ENCODE data around the gene ACADVL.

Gene ACADVL

GRCh38 chr17:7218758-7219157 is 980 bp upstream of the ACADVL start:
- no peak overlapping the region; the same call in 1 of the 2 replicates for H3K4me3 ChIP-seq (ENCODE audit: low read depth, low read length)
- no peak for TF ChIP-seq CTCF (IDR thresholded peaks at IDR 0.05; ENCODE audit: control insufficient read depth, extremely low read depth, insufficient read depth)
- DNase-seq (ENCODE audit: low read depth) = no peak

- H3K4me3 ChIP-seq (ENCODE audit: low read depth, low read length) = peak overlapping the region; percentile 71
- TF ChIP-seq CTCF (IDR thresholded peaks at IDR 0.05; ENCODE audit: control insufficient read depth, extremely low read depth, insufficient read depth) = no peak
- no peak for DNase-seq (ENCODE audit: low read depth)
These were observed 418 bp upstream of the ACADVL start for GRCh38 chr17:7219229-7219811.

GRCh38 chr17:7220593-7221277 is 997 bp downstream of the ACADVL start:
- peak overlapping the region; percentile 71 for H3K4me3 ChIP-seq (ENCODE audit: low read depth, low read length)
- DNase-seq (ENCODE audit: low read depth) = peak; percentile 64
- peak; percentile 43 for TF ChIP-seq CTCF (IDR thresholded peaks at IDR 0.05; ENCODE audit: control insufficient read depth, extremely low read depth, insufficient read depth)

DNA sequence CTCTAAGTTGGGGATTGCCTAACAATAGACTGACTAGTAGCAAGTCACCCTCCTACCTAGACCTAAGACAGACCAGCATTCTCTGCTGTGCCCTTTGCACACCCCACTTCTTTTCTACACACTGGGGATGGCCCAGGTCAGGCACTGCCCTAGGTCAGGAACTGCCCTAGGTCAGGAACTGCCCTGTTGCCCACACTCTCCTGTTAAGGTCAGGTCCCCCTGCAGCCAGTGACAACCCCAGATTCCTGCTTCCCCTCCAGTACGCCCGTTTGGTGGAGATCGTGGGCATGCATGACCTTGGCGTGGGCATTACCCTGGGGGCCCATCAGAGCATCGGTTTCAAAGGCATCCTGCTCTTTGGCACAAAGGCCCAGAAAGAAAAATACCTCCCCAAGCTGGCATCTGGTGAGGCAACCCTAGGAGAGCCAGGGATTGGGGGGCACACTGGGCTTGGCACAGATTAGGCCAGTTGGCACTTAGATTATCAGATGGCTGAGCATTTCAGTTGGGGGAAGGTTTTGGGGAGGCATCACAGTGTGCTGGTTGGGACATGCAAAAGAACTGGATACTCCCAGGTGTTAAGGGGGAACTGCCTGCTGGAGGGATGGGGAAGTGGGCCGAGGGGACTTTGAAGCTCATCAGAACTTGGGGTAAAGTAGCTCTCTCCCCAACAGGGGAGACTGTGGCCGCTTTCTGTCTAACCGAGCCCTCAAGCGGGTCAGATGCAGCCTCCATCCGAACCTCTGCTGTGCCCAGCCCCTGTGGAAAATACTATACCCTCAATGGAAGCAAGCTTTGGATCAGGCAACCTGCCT is 1.7 kb downstream of the ACADVL start:
- TF ChIP-seq CTCF (IDR thresholded peaks at IDR 0.05; ENCODE audit: control insufficient read depth, extremely low read depth, insufficient read depth) = no peak
- DNase-seq (ENCODE audit: low read depth) = no peak
- H3K4me3 ChIP-seq (ENCODE audit: low read depth, low read length) = peak overlapping the region; percentile 71

GRCh38 chr17:7222093-7222971 is 2.6 kb downstream of the ACADVL start:
- H3K4me3 ChIP-seq (ENCODE audit: low read depth, low read length) = no peak overlapping the region
- DNase-seq (ENCODE audit: low read depth) = no peak
- no peak for TF ChIP-seq CTCF (IDR thresholded peaks at IDR 0.05; ENCODE audit: control insufficient read depth, extremely low read depth, insufficient read depth)

- no peak overlapping the region for H3K4me3 ChIP-seq (ENCODE audit: low read depth, low read length)
- no peak for DNase-seq (ENCODE audit: low read depth)
- no peak for TF ChIP-seq CTCF (IDR thresholded peaks at IDR 0.05; ENCODE audit: control insufficient read depth, extremely low read depth, insufficient read depth)
These were observed 3.2 kb downstream of the ACADVL start for GRCh38 chr17:7222972-7223292.
